ENCODE results near the gene HOOK2. TPM values are rescaled to one million over a fixed set of nuclear protein-coding genes. Genes with fewer than 3 reads are reported as not detected.

HOOK2 gene
- total and polyA plus RNA-seq, 2 experiments from 2014 or later, result 56.9 to 86.4 TPM

DNA sequence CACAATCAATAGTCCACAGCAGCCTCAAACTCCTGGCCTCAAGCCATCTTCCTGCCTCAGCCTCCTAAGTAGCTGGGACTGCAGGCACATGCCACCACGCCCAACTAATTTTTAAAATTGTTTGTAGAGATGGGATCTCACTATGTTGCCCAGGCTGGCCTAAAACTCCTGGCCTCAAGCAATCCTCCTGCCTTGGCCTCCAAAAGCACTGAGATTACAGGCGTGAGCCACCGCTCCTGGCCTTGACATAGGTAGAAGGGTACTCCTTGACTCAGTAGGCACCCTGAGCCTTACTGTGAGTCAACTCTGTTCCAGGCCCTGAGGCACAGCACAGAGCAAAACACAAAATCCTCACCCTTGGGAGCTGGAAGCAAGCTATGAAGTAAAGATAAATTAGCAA is 59.4 kb downstream of the HOOK2 start (continued):
- TF ChIP-seq, protein P1, sequence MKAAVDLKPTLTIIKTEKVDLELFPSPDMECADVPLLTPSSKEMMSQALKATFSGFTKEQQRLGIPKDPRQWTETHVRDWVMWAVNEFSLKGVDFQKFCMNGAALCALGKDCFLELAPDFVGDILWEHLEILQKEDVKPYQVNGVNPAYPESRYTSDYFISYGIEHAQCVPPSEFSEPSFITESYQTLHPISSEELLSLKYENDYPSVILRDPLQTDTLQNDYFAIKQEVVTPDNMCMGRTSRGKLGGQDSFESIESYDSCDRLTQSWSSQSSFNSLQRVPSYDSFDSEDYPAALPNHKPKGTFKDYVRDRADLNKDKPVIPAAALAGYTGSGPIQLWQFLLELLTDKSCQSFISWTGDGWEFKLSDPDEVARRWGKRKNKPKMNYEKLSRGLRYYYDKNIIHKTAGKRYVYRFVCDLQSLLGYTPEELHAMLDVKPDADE (IDR thresholded peaks at IDR 0.05), result no peak
- TF ChIP-seq STAT1 (IDR thresholded peaks at IDR 0.05; ENCODE audit: unreplicated experiment) (no peak), POLR2AphosphoS5 (IDR thresholded peaks at IDR 0.05; ENCODE audit: low read depth) (no peak), EZH2 (IDR thresholded peaks at IDR 0.05; ENCODE audit: low read depth, unreplicated experiment) (no peak), ZNF331 (CRISPR knock-in tag; IDR thresholded peaks at IDR 0.05; ENCODE audit: low read depth) (no peak), ZNF114 (CRISPR knock-in tag; IDR thresholded peaks at IDR 0.05) (no peak)
- TF ChIP-seq, protein P2, sequence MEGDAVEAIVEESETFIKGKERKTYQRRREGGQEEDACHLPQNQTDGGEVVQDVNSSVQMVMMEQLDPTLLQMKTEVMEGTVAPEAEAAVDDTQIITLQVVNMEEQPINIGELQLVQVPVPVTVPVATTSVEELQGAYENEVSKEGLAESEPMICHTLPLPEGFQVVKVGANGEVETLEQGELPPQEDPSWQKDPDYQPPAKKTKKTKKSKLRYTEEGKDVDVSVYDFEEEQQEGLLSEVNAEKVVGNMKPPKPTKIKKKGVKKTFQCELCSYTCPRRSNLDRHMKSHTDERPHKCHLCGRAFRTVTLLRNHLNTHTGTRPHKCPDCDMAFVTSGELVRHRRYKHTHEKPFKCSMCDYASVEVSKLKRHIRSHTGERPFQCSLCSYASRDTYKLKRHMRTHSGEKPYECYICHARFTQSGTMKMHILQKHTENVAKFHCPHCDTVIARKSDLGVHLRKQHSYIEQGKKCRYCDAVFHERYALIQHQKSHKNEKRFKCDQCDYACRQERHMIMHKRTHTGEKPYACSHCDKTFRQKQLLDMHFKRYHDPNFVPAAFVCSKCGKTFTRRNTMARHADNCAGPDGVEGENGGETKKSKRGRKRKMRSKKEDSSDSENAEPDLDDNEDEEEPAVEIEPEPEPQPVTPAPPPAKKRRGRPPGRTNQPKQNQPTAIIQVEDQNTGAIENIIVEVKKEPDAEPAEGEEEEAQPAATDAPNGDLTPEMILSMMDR (conservative IDR thresholded peaks at IDR 0.05; ENCODE audit: low read depth in 2 of 2), result no peak

DNA sequence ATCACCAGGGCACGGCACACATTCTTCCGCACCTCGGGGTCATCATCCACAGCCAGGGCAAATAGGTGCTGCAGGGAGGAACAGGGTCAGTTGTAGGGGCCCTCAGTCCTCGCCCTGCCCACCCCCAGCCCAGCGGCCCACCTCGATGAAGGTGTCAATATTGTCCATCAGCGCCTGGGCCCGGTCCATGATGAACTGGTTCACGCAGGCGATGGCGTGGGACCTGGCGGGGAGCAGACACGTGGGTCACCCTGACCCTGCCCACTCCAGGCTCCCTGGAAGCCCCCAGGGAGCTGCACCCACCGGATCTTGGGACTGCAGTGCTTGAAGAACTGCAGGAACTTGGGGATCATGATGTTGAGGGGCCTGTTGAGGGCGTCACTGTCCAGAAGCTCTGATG is 60.2 kb downstream of the HOOK2 start:
- Histone ChIP-seq H3K27ac (ENCODE audit: low read depth) (no peak overlapping the region), H3K4me3 (no peak overlapping the region), H4K20me1 (replicated peaks; ENCODE audit: insufficient read depth) (peaks cover 45% of the 10 kb centered on the region), H3K79me2 (replicated peaks; ENCODE audit: insufficient read depth) (peaks cover 44% of the 10 kb centered on the region), H3F3A (replicated peaks; ENCODE audit: low read depth) (peaks cover 55% of the 10 kb centered on the region), H3K4me2 (no peak overlapping the region), H3K27me3 (ENCODE audit: insufficient read depth) (no peaks in the 10 kb centered on the region), H3K4me1 (ENCODE audit: insufficient read depth) (peaks cover 2% of the 10 kb centered on the region; the same call in 1 of the 2 replicates), H3K9me2 (ENCODE audit: insufficient read depth) (no peaks in the 10 kb centered on the region), H3K36me3 (ENCODE audit: insufficient read depth) (peaks cover 49% of the 10 kb centered on the region), H2AFZ (no peak overlapping the region)
- no peak for DNase-seq (ENCODE audit: low spot score)
- no peak overlapping the region for H3K27ac Mint-ChIP-seq
- H3K4me3 Mint-ChIP-seq, result no peak overlapping the region
- ATAC-seq, result no peak
- H3K36me3 Mint-ChIP-seq (ENCODE audit: low read depth), result peaks cover 85% of the 10 kb centered on the region
- TF ChIP-seq JUNB (IDR thresholded peaks at IDR 0.05; ENCODE audit: unreplicated experiment) (no peak), ZNF331 (CRISPR knock-in tag; IDR thresholded peaks at IDR 0.05; ENCODE audit: low read depth) (no peak), NANOG (IDR thresholded peaks at IDR 0.05; ENCODE audit: borderline replicate concordance) (no peak), POLR2AphosphoS5 (IDR thresholded peaks at IDR 0.05; ENCODE audit: low read depth) (no peak)
- TF ChIP-seq, protein P3, sequence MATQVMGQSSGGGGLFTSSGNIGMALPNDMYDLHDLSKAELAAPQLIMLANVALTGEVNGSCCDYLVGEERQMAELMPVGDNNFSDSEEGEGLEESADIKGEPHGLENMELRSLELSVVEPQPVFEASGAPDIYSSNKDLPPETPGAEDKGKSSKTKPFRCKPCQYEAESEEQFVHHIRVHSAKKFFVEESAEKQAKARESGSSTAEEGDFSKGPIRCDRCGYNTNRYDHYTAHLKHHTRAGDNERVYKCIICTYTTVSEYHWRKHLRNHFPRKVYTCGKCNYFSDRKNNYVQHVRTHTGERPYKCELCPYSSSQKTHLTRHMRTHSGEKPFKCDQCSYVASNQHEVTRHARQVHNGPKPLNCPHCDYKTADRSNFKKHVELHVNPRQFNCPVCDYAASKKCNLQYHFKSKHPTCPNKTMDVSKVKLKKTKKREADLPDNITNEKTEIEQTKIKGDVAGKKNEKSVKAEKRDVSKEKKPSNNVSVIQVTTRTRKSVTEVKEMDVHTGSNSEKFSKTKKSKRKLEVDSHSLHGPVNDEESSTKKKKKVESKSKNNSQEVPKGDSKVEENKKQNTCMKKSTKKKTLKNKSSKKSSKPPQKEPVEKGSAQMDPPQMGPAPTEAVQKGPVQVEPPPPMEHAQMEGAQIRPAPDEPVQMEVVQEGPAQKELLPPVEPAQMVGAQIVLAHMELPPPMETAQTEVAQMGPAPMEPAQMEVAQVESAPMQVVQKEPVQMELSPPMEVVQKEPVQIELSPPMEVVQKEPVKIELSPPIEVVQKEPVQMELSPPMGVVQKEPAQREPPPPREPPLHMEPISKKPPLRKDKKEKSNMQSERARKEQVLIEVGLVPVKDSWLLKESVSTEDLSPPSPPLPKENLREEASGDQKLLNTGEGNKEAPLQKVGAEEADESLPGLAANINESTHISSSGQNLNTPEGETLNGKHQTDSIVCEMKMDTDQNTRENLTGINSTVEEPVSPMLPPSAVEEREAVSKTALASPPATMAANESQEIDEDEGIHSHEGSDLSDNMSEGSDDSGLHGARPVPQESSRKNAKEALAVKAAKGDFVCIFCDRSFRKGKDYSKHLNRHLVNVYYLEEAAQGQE (IDR thresholded peaks at IDR 0.05; ENCODE audit: unreplicated experiment), result no peak
- TF ChIP-seq, protein P4, sequence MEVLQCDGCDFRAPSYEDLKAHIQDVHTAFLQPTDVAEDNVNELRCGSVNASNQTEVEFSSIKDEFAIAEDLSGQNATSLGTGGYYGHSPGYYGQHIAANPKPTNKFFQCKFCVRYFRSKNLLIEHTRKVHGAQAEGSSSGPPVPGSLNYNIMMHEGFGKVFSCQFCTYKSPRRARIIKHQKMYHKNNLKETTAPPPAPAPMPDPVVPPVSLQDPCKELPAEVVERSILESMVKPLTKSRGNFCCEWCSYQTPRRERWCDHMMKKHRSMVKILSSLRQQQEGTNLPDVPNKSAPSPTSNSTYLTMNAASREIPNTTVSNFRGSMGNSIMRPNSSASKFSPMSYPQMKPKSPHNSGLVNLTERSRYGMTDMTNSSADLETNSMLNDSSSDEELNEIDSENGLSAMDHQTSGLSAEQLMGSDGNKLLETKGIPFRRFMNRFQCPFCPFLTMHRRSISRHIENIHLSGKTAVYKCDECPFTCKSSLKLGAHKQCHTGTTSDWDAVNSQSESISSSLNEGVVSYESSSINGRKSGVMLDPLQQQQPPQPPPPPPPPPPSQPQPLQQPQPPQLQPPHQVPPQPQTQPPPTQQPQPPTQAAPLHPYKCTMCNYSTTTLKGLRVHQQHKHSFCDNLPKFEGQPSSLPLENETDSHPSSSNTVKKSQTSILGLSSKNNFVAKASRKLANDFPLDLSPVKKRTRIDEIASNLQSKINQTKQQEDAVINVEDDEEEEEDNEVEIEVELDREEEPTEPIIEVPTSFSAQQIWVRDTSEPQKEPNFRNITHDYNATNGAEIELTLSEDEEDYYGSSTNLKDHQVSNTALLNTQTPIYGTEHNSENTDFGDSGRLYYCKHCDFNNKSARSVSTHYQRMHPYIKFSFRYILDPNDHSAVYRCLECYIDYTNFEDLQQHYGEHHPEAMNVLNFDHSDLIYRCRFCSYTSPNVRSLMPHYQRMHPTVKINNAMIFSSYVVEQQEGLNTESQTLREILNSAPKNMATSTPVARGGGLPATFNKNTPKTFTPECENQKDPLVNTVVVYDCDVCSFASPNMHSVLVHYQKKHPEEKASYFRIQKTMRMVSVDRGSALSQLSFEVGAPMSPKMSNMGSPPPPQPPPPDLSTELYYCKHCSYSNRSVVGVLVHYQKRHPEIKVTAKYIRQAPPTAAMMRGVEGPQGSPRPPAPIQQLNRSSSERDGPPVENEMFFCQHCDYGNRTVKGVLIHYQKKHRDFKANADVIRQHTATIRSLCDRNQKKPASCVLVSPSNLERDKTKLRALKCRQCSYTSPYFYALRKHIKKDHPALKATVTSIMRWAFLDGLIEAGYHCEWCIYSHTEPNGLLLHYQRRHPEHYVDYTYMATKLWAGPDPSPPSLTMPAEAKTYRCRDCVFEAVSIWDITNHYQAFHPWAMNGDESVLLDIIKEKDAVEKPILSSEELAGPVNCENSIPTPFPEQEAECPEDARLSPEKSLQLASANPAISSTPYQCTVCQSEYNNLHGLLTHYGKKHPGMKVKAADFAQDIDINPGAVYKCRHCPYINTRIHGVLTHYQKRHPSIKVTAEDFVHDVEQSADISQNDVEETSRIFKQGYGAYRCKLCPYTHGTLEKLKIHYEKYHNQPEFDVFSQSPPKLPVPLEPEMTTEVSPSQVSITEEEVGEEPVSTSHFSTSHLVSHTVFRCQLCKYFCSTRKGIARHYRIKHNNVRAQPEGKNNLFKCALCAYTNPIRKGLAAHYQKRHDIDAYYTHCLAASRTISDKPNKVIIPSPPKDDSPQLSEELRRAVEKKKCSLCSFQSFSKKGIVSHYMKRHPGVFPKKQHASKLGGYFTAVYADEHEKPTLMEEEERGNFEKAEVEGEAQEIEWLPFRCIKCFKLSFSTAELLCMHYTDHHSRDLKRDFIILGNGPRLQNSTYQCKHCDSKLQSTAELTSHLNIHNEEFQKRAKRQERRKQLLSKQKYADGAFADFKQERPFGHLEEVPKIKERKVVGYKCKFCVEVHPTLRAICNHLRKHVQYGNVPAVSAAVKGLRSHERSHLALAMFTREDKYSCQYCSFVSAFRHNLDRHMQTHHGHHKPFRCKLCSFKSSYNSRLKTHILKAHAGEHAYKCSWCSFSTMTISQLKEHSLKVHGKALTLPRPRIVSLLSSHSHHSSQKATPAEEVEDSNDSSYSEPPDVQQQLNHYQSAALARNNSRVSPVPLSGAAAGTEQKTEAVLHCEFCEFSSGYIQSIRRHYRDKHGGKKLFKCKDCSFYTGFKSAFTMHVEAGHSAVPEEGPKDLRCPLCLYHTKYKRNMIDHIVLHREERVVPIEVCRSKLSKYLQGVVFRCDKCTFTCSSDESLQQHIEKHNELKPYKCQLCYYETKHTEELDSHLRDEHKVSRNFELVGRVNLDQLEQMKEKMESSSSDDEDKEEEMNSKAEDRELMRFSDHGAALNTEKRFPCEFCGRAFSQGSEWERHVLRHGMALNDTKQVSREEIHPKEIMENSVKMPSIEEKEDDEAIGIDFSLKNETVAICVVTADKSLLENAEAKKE (CRISPR knock-in tag; IDR thresholded peaks at IDR 0.05), result no peak
- no peaks in the 10 kb centered on the region; the same call in 2 of the 3 replicates for H3K4me1 Mint-ChIP-seq
- H3K9me3 Mint-ChIP-seq, result peaks cover 4% of the 10 kb centered on the region; the same call in 1 of the 3 replicates
- H3K27me3 Mint-ChIP-seq (ENCODE audit: insufficient read depth, low read depth, poor library complexity), result peaks cover 5% of the 10 kb centered on the region
